AG10803 (cell line): ENCODE results near the gene ADRM1.

Experiments used
- DNase-seq: peaks from one replicate; pipeline ENCODE4 v3.0.0; 2010; ENCODE audit warnings: low read depth
- H3K4me3 ChIP-seq: 2 replicates; pipeline ENCODE4 v1.5.1; 2011; ENCODE audit warnings: mild to moderate bottlenecking, low read length, control low read depth
- CTCF ChIP-seq: conservative IDR thresholded peaks from 2 replicates; pipeline ENCODE4 v1.5.1; 2011; ENCODE audit warnings: mild to moderate bottlenecking, low read length, control low read depth, inconsistent platforms

ADRM1 gene

GRCh38 chr20:62307226-62308101 lies 4.7 kb downstream of the ADRM1 start:
- TF ChIP-seq CTCF: no peak
- no peak overlapping the region for H3K4me3 ChIP-seq
- no peak for DNase-seq

- H3K4me3 ChIP-seq: no peak overlapping the region
- no peak for TF ChIP-seq CTCF
- no peak for DNase-seq
Observed at GRCh38 chr20:62308102-62308822, 5.5 kb downstream of the ADRM1 start.

GRCh38 chr20:62309198-62309944 lies 6.6 kb downstream of the ADRM1 start:
- no peak for DNase-seq
- TF ChIP-seq CTCF: no peak
- H3K4me3 ChIP-seq: no peak overlapping the region

GRCh38 chr20:62309947-62310756 lies 7.4 kb downstream of the ADRM1 start:
- no peak overlapping the region for H3K4me3 ChIP-seq
- TF ChIP-seq CTCF: no peak
- DNase-seq: no peak

GRCh38 chr20:62310757-62311121 lies 7.9 kb downstream of the ADRM1 start:
- no peak for TF ChIP-seq CTCF
- DNase-seq: no peak
- H3K4me3 ChIP-seq: no peak overlapping the region

GRCh38 chr20:62311150-62311549 lies 8.4 kb downstream of the ADRM1 start:
- no peak overlapping the region for H3K4me3 ChIP-seq
- no peak for DNase-seq
- TF ChIP-seq CTCF: no peak
